Endothelial cell of umbilical vein (primary cell): ENCODE measurements around the gene SULF2.

ENCODE experiments used
- POLR2AphosphoS5 ChIP-seq: IDR thresholded peaks from 2 replicates; pipeline ENCODE4 v1.6.1; 2012; ENCODE audit warnings: low read depth, mild to moderate bottlenecking, control low read depth, low read length, moderate library complexity; ENCODE audit not compliant: insufficient read depth
- TF ChIP-seq, protein P1 (sequence below), 2 donors: IDR thresholded peaks; 1 replicate in 1 of 2; 2 replicates in 1 of 2; pipeline ENCODE4 v1.5.1; 2011; ENCODE audit warnings: low read length in 2 of 2, mild to moderate bottlenecking in 2 of 2, moderate library complexity in 2 of 2, control low read depth in 1 of 2, inconsistent platforms in 1 of 2, low read depth in 1 of 2; ENCODE audit not compliant: insufficient read depth in 1 of 2; ENCODE audit errors: extremely low read depth in 1 of 2

DNA sequence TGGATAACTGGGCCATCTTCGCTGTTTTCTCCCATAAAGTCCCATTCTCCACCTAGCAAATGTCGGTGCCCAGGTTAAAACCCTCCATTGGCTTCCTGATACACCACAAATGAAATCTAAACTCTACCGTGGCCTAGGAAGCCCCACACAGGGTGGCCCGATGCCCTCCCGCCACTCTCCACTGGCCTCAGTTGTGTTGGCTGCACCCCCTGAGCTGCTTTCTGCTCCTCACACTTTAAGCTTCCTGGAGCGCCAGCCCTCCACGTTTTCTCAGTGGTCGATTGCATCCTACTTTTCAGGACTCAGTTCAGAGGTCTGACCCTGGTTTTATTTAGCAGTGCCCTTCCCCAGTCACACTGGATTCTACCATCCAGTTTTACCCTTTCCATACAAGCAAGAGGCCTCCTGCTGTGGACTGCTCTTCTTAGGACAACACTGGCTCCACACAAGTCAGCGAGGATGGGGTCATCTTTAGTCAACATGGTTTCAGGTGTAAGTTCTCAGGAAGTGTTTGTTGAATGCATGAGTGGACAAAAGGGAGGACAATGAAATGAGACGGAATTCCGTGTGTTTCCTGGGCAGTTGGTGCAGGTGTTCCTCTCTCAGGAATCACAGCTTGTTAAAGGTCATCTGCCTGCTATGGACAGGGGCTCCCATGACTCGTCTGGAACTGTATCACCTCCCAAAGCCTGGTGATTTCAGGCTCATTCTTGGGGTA lies 124.1 kb downstream of the SULF2 start:
- TF ChIP-seq, protein P1, sequence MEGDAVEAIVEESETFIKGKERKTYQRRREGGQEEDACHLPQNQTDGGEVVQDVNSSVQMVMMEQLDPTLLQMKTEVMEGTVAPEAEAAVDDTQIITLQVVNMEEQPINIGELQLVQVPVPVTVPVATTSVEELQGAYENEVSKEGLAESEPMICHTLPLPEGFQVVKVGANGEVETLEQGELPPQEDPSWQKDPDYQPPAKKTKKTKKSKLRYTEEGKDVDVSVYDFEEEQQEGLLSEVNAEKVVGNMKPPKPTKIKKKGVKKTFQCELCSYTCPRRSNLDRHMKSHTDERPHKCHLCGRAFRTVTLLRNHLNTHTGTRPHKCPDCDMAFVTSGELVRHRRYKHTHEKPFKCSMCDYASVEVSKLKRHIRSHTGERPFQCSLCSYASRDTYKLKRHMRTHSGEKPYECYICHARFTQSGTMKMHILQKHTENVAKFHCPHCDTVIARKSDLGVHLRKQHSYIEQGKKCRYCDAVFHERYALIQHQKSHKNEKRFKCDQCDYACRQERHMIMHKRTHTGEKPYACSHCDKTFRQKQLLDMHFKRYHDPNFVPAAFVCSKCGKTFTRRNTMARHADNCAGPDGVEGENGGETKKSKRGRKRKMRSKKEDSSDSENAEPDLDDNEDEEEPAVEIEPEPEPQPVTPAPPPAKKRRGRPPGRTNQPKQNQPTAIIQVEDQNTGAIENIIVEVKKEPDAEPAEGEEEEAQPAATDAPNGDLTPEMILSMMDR (IDR thresholded peaks at IDR 0.05; ENCODE audit: extremely low read depth in 1 of 2, insufficient read depth in 1 of 2, low read depth in 1 of 2, low read length in 2 of 2), result no peak
- no peak for TF ChIP-seq POLR2AphosphoS5
